Hepatocyte (in vitro differentiated cells): Measurements from ENCODE around the gene LYPD4. TPM values are rescaled to one million over a fixed set of nuclear protein-coding genes. Genes with fewer than 3 reads are reported as not detected.

ENCODE experiments used
- DNase-seq: peaks from one replicate; pipeline ENCODE4 v3.0.0-alpha.2; 2016; ENCODE audit warnings: low spot score
- H2AFZ ChIP-seq: fragments of 200-600 bp; sonication (generic); 2 replicates; pipeline ENCODE4 v1.6.0; 2016; ENCODE audit warnings: antibody characterized with exemption, mild to moderate bottlenecking
- H3K27ac ChIP-seq: fragments of 200-600 bp; sonication (generic); 2 replicates; pipeline ENCODE4 v1.5.1; 2016; ENCODE audit warnings: mild to moderate bottlenecking
- H3K27me3 ChIP-seq: fragments of 200-600 bp; sonication (generic); 2 replicates; pipeline ENCODE4 v1.6.1; 2016
- H3K36me3 ChIP-seq: fragments of 200-600 bp; sonication (generic); replicated peaks from 2 replicates; pipeline ENCODE4 v1.5.1; 2016; ENCODE audit warnings: low read depth; ENCODE audit not compliant: insufficient read depth
- H3K4me1 ChIP-seq: fragments of 200-600 bp; sonication (generic); 2 replicates; pipeline ENCODE4 v1.5.1; 2016; ENCODE audit warnings: mild to moderate bottlenecking, moderate library complexity; ENCODE audit not compliant: insufficient read depth
- H3K4me2 ChIP-seq: fragments of 200-600 bp; sonication (generic); 2 replicates; pipeline ENCODE4 v1.6.0; 2016
- H3K4me3 ChIP-seq: fragments of 200-600 bp; sonication (generic); 2 replicates; pipeline ENCODE4 v1.5.1; 2016; ENCODE audit warnings: mild to moderate bottlenecking
- H3K79me2 ChIP-seq: fragments of 200-600 bp; sonication (generic); 2 replicates; pipeline ENCODE4 v1.6.0; 2017; ENCODE audit warnings: mild to moderate bottlenecking
- H3K9me2 ChIP-seq: fragments of 200-600 bp; sonication (generic); replicated peaks from 2 replicates; pipeline ENCODE4 v1.6.0; 2017; ENCODE audit warnings: mild to moderate bottlenecking; ENCODE audit not compliant: insufficient read depth
- H3K9me3 ChIP-seq: fragments of 200-600 bp; sonication (generic); 2 replicates; pipeline ENCODE4 v1.5.1; 2016; ENCODE audit warnings: low read depth, mild to moderate bottlenecking
- H4K20me1 ChIP-seq: fragments of 200-600 bp; sonication (generic); 2 replicates; pipeline ENCODE4 v1.6.0; 2016; ENCODE audit warnings: mild to moderate bottlenecking; ENCODE audit not compliant: insufficient read depth, poor library complexity, severe bottlenecking
- EZH2 ChIP-seq: fragments of 200-600 bp; sonication (generic); IDR thresholded peaks from 2 replicates; pipeline ENCODE4 v1.6.1; 2016; ENCODE audit warnings: antibody characterized with exemption, mild to moderate bottlenecking, borderline replicate concordance
- EZH2phosphoT487 ChIP-seq: fragments of 200-600 bp; sonication (generic); IDR thresholded peaks from one replicate; pipeline ENCODE4 v1.6.1; 2018; ENCODE audit warnings: antibody characterized with exemption, mild to moderate bottlenecking, low read depth, moderate library complexity; ENCODE audit not compliant: unreplicated experiment, severe bottlenecking
- WGBS: methylation state at CpG from one replicate; pipeline ENCODE4 v1.1.6; 2016; ENCODE audit warnings: low lambda C conversion rate; ENCODE audit errors: missing lambda C conversion rate; 5-methylcytosine and 5-hydroxymethylcytosine counted together
- polyA plus RNA-seq: library from polyadenylated mRNA; unstranded; fragments of >200 nt; fragmentation: Nextera tagmentation; extraction: Ambion mirVana; gene quantifications from 2 replicates; pipeline ENCODE4 v1.2.1, GENCODE V29; 2016
- total RNA-seq: library from RNA; depleted of rRNA; stranded (reverse); fragments of >200 nt; gene quantifications from 2 replicates; pipeline ENCODE4 v1.2.3, GENCODE V29; 2014
- TF ChIP-seq, protein P1 (sequence below): fragments of 200-600 bp; sonication (generic); IDR thresholded peaks from 2 replicates; pipeline ENCODE4 v1.5.1; 2016; ENCODE audit warnings: antibody characterized with exemption, mild to moderate bottlenecking; ENCODE audit not compliant: poor library complexity

Gene LYPD4
- total and polyA plus RNA-seq, 2 experiments from 2014 or later, result not detected

- Histone ChIP-seq H4K20me1 (no peaks in the 10 kb centered on the region), H3K9me2 (no peaks in the 10 kb centered on the region), H3K36me3 (no peaks in the 10 kb centered on the region), H3K9me3 (no peaks in the 10 kb centered on the region), H3K4me2 (no peak overlapping the region), H2AFZ (no peak overlapping the region), H3K79me2 (no peaks in the 10 kb centered on the region), H3K4me3 (no peak overlapping the region), H3K27me3 (no peaks in the 10 kb centered on the region), H3K4me1 (no peaks in the 10 kb centered on the region), H3K27ac (no peak overlapping the region)
- TF ChIP-seq, protein P1, sequence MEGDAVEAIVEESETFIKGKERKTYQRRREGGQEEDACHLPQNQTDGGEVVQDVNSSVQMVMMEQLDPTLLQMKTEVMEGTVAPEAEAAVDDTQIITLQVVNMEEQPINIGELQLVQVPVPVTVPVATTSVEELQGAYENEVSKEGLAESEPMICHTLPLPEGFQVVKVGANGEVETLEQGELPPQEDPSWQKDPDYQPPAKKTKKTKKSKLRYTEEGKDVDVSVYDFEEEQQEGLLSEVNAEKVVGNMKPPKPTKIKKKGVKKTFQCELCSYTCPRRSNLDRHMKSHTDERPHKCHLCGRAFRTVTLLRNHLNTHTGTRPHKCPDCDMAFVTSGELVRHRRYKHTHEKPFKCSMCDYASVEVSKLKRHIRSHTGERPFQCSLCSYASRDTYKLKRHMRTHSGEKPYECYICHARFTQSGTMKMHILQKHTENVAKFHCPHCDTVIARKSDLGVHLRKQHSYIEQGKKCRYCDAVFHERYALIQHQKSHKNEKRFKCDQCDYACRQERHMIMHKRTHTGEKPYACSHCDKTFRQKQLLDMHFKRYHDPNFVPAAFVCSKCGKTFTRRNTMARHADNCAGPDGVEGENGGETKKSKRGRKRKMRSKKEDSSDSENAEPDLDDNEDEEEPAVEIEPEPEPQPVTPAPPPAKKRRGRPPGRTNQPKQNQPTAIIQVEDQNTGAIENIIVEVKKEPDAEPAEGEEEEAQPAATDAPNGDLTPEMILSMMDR, result no peak
- TF ChIP-seq EZH2phosphoT487 (no peak), EZH2 (no peak)
- DNase-seq, result no peak
- WGBS, result 87% methylated on average over 15 of the region's 16 CpGs
Observed at GRCh38 chr19:41808663-41809566, 35.6 kb downstream of the LYPD4 start.

DNA sequence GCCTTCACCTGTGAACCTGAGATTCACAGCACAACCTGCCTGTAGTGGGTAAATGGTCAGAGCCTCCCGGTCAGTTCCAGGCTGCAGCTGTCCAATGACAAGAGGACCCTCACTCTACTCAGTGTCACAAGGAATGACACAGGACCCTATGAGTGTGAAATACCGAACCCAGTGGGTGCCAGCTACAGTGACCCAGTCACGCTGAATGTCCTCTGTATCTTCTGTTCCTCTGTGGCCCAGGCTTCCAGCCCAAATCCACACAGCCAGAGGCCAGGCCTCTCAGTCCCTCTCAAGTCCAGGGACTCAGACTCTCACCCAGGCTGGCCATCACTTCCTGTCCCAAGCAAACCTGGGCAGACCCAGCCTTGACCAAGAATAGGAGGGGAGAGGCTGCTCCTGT is 37.3 kb downstream of the LYPD4 start:
- TF ChIP-seq, protein P1, result no peak
- no peak for TF ChIP-seq EZH2
- no peak for TF ChIP-seq EZH2phosphoT487
- H3K4me2 ChIP-seq, result no peak overlapping the region
- no peak overlapping the region for H3K4me3 ChIP-seq
- no peak for DNase-seq
- 71% methylated on average over 3 of the region's 3 CpGs for WGBS
- no peaks in the 10 kb centered on the region for H3K4me1 ChIP-seq
- no peaks in the 10 kb centered on the region for H3K36me3 ChIP-seq
- H3K27ac ChIP-seq, result no peak overlapping the region
- H3K9me2 ChIP-seq, result no peaks in the 10 kb centered on the region
- H3K27me3 ChIP-seq, result no peaks in the 10 kb centered on the region
- H3K79me2 ChIP-seq, result no peaks in the 10 kb centered on the region
- no peaks in the 10 kb centered on the region for H4K20me1 ChIP-seq
- no peak overlapping the region for H2AFZ ChIP-seq
- no peaks in the 10 kb centered on the region for H3K9me3 ChIP-seq

DNA sequence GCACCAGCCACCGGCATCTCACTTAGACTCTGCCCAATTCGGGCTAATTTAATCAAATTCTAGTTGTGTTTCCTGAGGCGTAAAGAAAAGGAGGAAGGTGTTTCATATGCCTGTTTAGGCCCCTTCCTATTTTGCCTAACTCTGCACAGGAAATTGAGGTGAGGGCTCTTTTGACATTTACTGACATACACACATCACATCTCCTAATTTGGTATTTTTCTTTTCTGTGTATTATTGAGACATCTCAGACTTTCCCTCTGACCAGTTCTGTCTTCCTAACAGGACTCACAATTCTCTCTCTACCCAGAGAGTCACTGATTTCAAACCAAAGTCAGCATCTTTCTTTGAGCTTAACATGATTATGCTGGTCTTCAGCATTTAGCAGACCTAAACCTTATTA is 40.1 kb downstream of the LYPD4 start:
- Histone ChIP-seq H3K9me3 (no peaks in the 10 kb centered on the region), H3K27ac (no peak overlapping the region), H3K4me3 (no peak overlapping the region), H3K79me2 (no peaks in the 10 kb centered on the region), H3K36me3 (no peaks in the 10 kb centered on the region), H3K27me3 (no peaks in the 10 kb centered on the region), H3K4me1 (no peaks in the 10 kb centered on the region), H3K9me2 (no peaks in the 10 kb centered on the region), H3K4me2 (no peak overlapping the region), H4K20me1 (no peaks in the 10 kb centered on the region), H2AFZ (no peak overlapping the region)
- no peak for DNase-seq
- WGBS, result 86% methylated on average over 3 of the region's 3 CpGs
- TF ChIP-seq EZH2 (no peak), EZH2phosphoT487 (no peak)
- TF ChIP-seq, protein P1, result no peak
